AML-193 (cell line): ENCODE measurements around the gene CDH22.

Source experiments
- DNase-seq, 2 experiments: peaks; one replicate each; lab custom pipeline; 2025; lab: John Stamatoyannopoulos, UW

The CDH22 gene

DNA sequence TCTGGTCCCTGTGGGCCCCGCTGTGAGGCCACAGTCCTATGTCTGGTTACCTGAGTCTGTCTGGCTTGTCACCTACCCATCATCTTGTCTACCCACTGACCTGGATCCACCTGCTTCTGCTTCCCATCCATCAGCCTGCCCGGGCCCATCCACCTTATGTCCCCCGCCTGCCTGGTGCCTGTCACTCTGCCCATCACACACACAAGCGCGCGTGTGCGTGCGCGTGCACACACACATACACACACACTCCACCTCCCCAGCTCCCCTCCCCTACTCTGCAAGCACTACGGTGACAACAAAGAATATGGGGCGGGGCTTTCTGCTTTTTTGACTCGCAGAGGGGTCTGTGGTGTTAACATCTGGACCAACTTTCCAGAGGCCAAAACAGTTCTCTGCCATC, 8.0 kb downstream of the CDH22 start:
- no peak for DNase-seq

DNA sequence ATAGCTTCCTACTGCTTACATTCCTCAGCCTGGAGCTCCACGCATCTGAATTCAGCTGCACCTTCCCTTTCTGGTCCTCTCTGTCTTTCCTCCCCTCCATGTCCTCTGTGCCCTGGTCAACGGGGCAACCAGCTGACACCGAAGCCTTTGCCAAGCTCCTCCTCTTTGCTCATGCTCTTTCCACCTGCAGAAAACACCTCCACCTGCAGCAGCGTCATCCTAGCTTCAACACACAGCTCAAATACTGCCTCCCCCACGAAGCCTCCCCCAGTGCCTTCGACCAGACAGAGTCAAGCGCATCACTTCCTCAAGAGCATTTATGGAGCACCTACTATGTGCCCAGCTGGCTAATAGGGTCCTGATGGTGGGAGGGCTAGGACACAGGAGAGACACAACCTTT, 9.2 kb downstream of the CDH22 start:
- DNase-seq, result no peak

DNA sequence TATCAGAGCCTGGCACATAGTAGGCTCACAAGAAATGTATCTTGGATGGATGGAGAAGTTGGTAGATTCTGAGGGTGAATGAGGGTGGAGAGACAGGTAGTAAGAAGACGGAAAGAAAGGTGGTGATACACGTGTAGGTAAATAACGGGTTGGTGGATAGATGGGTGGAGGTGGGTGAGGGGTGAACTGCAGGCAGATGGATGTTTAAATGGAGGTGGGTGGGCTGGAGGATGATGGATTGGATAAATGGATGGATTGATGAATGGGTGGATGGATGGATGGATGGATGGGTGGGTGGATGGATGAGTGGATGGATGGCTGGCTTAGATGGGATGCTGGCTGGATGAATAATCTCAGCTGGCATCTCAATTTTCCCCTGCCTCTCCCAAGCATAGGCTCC, 9.9 kb downstream of the CDH22 start:
- no peak for DNase-seq

DNA sequence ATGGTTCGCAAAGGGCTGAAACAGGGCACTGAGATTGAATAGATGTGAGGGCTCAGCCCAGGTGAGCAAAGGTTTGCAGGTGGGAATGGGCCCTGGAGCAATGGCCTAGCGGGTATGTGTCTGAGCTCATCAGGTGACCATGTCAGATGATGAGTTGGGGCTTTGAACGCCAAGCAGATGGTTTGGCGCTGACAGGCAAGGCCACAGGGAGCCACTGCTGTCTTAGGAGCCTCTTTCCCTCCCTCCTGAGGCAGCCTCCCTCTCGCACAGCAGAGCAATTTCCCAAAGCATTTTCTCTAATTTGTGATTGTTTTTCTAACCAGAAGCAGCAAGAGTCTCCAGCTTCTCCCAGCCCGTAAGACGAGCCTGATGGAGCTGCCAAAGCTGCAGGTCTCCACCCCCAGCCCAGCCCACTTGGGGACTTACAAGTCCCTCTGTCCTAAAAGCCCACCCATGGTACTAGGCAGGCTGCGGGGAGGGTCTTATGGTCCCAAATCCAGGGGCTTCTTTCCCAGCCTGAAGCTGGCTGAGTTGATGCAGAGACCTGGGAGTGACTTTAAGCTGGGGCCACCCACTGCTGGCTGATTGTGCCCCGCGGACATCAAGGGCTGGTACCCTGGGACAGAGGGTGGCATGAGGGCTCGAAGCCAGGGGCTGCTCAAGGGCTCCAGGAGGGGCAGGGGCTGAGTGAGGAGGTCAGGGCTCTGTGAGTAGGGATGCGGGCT, 11.6 kb downstream of the CDH22 start:
- DNase-seq, result no peak

DNA sequence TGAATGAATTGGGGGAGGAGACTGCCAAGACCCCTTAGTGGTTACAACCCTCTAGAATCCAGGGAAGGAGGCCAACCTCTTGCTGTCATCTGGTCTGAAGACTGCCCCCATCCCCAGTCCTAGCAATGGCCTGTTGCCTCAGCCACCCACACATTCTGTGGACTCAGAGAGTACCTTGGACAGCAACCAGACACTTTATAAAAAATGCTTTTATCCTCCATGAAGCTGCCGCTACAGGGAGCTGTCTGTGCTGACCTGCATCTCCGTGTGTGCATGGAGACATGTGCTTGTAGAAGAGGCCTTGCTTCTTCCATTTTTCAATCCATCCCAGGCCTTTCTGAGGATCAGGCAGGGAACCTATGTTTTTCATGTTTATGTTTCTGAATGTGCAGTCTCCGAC, 15.2 kb downstream of the CDH22 start:
- peak; percentile 26 to 35 for DNase-seq

DNA sequence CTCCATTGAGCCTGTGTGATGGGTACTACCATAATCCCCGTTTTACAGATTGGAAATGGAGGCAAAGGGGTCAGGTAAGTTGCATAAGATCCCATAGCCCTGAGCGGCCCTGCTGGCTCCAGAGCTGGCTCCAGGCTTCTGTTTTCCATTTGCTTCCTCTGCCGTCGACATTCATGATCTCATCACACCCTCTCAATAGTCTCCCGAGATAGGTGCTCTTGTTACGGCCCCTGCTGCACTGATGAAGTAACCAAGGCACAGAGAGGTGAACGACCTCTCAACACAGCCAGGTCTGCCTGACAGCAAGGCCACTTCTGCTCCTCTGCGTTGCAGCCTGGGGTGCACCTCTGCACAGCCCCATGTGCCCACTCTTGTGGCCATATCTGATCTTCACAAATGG, 16.9 kb downstream of the CDH22 start:
- DNase-seq, result no peak

DNA sequence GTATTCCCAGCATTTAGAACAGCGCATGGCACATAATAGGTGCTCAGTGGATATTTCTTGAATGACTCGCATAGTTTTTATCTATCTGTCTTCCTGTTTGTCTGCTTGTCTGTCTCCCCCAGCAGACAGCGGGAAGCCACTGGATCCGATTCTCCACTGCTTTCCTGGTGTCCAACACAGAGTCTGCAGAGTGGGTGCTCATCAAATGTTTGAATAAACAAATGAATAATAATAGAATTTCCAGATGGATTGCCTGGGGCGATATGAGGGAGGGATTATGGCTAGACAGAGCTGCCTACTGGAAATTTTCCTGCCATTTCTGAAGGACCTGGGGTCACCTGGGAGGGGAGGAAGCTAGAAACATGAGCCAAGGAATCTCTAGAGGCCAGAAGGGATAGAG, 18.9 kb downstream of the CDH22 start:
- no peak for DNase-seq

DNA sequence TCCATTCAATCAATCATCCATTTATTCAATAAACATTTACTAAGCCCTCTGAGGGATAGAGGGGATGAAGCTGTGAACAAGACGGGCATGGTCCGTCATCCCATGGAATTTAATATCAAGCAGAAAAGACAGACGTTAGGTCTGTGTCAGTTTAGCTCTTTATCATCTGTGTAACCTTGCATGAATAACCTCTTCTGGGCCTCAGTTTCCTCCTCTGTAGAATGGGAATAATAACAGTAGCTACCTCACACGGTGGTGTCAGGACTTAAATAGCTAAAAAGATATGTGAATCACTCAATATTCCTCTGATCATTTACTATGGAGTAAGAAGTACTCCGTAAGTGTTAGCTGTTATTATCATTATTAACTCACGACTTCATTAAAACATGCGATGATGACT, 21.3 kb downstream of the CDH22 start:
- no peak for DNase-seq

DNA sequence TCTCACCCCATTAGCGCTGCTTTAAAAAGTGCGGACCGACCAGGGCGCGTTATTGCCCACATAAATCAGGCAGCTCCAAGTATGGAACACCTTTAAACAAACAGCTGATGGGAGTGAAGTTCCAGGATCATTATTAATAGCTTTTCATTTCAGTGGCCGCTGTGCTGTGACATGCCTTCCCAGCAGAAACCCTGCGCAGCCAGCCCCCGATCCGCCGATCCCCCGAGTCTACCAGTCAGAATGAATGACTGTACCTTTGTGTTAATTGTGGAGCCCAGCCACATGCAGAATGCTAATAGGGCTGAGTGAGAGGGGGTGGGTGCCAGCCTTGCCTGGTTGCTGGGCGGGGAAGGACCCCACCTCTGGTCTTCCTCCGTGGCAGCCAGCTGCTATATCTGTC, 21.9 kb downstream of the CDH22 start:
- DNase-seq, result no peak

DNA sequence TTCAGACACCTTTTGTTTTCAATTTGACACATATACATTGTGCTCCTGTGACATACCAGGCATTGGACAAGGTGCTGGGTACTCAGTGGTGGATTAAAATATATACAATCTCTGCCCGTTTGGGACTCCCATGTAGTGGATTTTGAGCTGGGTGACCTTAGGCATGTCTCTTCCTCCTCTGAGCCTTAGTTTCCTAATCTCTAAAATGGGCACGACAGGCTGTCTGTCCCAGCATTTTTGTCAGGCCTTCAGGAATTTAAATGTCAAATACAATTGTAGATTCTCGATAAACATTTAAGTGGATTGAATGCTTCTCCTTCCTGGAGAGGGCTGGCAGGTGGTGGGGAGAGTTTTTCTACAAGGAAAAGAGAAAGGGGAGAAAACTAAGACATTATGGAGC, 22.6 kb downstream of the CDH22 start:
- DNase-seq, result no peak

DNA sequence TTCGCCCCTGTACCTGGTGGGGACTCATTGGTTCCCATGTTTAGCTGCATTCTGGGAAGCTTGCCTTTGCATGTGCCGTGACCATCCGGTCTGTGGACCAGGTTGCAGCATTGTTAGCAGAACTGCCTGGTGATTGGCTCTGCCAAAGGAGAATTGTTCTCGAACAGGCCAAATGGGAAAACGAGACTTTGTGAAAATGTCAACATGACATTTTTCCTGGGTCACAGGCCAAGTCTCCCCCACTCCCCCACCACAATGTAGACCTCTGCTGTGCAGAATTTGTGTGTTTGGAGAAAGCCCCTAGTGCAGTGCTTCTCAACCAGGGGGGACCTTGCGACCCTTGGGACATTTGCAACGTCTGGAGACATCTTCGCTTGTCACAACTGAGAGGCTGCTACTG, 23.2 kb downstream of the CDH22 start:
- no peak for DNase-seq

DNA sequence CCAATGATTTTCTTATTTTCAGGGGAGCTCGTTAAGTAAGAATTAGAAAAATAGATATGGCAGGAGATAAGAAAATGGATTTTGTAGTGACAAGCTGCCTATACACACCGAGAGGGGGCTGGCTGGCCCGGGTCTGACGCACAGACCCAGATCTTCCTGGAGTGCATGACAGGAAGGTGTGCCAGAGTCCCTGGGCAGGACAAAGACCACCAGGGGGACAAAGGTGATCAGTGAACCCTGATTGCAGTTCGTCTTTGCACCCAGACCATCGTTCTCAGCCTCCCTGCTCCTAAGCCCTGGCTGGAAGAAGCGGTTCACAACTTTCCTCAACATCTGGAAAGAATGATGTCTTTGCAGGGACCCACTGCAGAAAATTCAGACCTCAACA, 24.3 kb downstream of the CDH22 start:
- no peak for DNase-seq

DNA sequence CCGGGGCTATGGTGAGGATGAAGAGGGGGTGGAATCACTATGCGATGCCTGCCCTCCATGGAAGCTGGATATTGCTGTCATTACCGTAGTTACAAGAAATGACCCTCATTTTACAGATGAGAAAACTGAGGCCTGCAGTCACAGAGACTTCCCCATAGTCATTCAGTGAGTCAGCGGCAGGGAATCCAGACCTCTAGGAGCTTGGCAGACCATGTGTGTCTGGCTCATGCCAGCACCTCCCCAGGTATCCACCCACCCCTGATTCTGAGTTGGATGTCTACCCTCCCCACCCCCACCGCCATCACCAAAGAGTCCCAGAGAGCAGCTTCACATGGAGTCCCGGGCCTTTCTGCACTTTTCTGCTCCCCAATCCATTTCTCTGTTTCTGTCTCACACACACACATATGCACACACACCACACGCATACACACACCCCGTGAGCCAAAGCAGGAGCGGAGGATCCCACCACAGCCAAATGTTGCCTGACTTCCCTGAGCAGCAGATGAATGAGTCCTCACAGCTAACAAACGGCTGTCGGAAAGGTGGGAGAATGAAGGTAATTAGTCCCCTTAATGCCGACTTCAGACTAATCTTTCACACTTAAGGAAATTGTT, 24.8 kb downstream of the CDH22 start:
- DNase-seq, result no peak

DNA sequence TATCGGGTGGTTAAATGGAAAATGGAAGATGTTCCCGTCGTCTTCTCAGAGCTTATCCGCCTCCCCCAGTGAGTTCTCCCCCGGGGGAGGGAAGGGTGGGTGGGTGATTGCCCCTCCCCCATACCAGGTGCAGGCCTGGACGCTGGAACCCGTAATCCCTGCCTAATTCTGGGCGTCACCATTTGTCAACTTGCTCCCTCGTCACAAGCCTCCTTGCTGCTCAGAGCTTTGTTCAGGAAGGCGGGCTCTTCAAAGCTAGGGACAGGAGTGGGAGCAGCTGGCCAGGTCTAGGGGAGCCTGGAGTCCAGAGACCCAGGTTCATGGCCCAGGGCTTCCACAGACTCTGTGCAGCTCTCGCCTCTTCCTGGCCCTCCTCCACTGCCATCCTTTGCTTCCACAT, 25.6 kb downstream of the CDH22 start:
- DNase-seq, result no peak

DNA sequence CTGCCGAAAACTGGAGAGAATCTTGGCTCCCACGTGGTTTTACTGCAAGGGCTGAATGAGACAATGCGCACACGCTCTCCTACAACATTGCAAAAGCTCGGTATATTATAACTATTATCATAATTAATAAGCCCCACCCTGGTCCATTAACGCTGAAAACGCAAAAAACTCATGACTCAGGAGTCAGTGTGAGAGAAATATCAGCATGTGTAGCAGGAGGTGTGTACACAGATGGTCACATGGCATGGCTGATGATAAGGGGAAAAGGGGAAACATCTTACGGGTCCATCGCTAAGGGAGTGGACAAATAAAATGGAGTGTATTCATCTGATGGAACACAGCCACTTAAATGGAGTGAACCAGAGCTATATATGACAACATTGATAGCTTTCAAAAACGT, 29.2 kb downstream of the CDH22 start:
- DNase-seq, result no peak

DNA sequence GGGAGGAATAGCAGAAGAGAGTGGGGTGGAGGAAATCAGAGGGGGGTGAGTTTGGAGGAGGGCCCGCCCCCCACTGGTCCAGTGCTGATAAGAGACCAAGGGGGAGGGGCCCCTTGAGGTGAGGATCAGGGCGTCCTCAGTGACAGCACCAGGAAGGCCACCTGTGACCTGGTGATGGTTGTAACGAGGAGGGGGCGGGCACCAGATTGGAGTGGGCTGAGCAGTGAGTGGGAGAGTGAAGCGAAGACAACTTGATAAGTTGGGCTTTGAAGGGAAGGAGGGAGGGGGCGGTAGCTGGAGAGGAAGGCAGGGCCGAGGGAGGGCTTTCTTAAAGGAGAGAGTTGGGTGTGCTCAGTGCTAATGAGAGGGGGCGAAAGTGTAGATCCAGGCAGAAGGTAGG, 30.7 kb downstream of the CDH22 start:
- no peak for DNase-seq

DNA sequence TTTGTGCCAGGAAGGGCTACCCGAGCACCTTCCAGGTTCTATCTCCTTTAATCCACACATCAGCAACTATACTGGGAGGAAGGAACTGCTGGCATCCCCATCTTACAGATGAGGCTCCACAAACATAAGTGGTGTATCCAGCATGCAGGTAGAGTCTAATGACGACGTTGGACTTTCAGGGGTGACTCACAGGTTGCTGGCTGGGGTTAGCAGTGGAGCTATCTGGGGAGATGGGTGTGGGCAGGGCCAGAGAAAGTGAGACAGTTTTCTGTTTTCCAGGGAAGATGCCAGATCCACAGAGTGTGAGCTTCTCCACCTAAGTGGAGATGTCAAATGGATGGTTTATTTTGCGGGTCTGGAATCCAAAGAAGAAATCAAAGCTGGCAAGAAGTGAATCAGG, 31.8 kb downstream of the CDH22 start:
- no peak for DNase-seq

DNA sequence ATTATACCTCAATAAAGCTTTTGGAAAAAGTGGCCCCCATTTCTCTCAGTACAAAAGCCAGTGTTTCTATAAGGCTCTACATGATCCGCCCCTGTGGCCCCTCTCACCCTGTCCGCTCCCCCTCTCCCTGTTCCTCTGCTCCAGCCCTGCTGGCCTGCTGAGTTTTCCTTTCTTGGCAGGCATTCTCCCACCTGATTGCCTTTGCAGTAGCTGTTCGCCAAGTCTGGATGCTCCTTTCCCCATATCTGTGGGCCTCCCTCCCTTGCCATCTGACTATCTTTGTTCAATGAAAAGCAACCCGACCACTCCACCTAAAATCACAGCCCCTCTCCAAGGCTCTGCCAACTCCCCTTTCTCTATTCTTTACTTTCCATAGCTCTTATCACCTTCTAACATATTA, 33.2 kb downstream of the CDH22 start:
- DNase-seq, result no peak

DNA sequence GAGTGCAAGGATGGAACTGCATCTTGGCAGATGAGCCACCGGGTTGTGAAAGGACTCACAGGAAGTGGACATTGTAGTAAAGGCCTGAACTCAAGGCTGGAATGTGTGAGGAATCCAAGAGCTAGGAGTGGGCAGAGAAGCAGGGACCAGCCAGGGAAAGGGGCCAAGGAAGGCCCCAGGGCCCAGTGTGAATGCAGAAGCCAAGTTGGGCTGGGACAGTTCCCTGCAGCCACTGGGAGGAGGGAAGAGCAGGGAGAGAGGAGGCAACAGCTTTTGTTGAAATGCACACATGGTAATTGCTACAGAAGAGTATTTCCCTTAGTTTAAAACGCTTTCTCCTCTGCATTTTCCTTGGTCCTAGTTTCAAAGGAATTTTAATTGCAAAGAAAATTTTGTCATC, 34.6 kb downstream of the CDH22 start:
- no peak for DNase-seq

DNA sequence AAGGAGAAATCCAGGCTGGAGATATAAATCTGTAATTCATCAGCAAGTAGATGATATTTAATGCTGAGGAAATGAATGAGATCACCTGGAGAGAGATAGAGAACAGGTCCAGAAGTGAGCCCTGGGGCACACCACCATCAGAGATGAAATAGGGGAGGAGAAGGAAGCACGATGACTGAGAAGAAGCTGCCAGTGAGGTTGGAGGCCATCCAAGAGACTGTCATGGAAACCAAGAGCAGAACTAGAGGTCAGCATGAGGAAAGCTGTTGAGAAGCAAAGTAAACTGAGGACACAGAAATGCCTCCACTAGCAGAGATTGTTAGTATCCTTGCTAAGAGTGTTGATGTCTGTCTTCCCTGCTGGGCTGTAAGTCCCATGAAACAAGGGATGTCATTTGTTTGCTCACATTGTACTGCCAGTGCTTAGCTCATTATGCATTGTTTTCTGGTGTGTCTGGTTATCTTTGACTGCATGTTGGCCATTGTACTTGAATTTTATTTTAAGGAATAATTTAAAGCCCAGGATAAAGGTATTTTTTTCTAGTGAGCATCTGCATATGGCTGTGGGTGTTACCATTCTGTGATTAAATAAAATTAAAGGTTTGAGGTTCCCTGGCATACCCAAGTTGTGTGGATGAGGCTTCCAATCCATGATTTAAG, 35.8 kb downstream of the CDH22 start:
- DNase-seq, result no peak

DNA sequence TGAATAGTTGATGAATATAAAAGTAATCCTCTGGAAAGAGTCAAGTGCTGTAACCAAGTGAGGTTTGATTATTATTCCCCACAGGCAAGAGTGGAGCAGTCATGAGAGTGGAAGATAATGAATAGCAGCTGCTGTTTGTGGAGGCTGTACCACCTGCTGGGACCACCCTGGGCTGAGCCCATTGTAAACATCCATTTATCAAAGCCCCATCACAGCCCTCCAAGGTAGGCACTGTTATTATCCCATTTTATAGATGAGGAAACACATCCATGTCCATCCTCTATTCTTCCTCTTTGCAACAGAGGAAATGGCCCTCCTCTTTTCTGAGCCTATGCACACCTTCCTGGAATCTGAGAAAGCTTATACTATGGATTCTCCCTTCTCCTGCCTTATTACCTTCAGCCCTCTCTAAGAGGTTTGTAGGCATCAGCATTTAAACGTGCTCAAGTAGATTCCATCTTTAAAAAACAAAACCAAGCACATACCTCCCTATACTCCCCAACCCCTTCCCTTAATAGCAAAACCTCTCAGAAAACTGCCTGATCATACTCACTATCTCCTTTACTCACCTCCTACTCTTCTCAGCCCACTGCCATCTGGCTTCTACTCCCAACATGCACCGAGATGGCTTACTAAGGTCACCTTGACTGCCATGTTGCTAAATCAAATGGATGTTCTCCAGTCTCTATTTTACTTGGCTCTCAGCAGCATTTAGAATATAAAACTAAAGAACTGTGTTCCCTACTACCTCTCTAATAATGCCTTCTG, 37.1 kb downstream of the CDH22 start:
- no peak for DNase-seq

DNA sequence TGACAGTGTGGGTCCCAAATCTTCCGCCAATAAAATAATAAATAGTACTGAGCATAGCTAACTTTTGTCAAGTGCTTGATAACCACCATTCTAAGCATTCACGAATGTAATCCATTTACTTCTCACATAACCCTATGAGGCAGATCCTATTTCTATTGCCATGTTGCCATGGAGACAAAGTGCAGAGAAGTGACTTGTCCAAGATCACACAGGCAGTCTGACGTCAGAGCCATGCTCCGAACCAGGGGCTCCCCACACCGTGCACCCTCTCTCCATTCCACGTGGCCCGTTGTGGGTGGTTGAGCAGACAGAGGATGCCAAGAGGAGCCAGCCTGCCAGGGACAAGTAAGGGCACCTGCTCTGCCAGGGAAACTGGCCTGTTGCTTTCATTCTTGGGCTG, 38.9 kb downstream of the CDH22 start:
- DNase-seq, result no peak

DNA sequence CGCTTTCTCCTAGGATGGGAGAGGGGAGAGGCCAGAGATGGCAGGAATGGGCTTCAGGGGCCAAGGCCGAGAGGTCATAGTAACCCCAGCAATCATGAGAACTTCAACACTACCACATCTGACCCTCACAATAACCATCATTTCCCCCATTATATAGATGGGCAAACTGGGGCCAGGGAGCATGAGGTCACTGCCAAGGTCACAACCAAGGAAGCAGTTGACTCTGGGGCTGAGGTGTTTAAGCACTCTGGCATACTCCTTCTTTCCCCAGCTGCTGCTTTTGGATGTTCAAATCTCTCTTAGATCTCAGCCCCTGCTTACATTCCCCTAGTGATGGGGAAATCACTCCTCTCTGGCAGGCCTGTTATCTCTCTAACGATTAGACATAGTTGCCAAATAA, 39.6 kb downstream of the CDH22 start:
- DNase-seq, result no peak
